Spleen (tissue), 7 donors: ENCODE results near the gene HTR1E.

Experiments used
- CTCF ChIP-seq, 11 experiments: fragments of 200-600 bp in 7 of 11; fragments of 450-650 bp in 4 of 11; sonication (generic) in 4 of 11; IDR thresholded peaks in 8 of 11; conservative IDR thresholded peaks in 3 of 11; 1 replicate in 7 of 11; 2 replicates in 4 of 11; pipeline versions ENCODE4 v1.4.0 to v1.8.0; 2016 to 2021; ENCODE audit warnings: antibody characterized with exemption in 11 of 11, inconsistent platforms in 4 of 11, mild to moderate bottlenecking in 1 of 11
- POLR2A ChIP-seq, 3 donors: fragments of 450-650 bp; IDR thresholded peaks; one replicate each; pipeline ENCODE4 v1.5.1; 2017; ENCODE audit warnings: antibody characterized with exemption in 3 of 3, mild to moderate bottlenecking in 1 of 3
- donor health status: DM: no; HTN: no; CAD: no; lungs with moderate emphysema.
- donor health status: DM: no; HTN: no; CAD: no.
- donor health status: DM: no; HTN: no; CAD: no.

GRCh38 chr6:87053312-87053711 is 116.0 kb downstream of the HTR1E start:
- TF ChIP-seq CTCF (IDR thresholded peaks at IDR 0.05 in 8 of 11, conservative IDR thresholded peaks at IDR 0.05 in 3 of 11) (no peak), POLR2A (IDR thresholded peaks at IDR 0.05) (no peak)
